Stimulated activated CD8-positive, alpha-beta memory T cell treated with anti-CD3 and anti-CD28 coated beads, Interleukin-15, amount 100 ng/mL, for 48 hours (primary cell): Measurements from ENCODE around the gene SZT2.
"Not testable (repeated sequence)": the region's sequence is repeated elsewhere in the genome, so short reads cannot be mapped to it uniquely, and the experiment has no call there.

Experiments
- DNase-seq, 2 donors: peaks; one replicate each; pipeline ENCODE4 v3.0.0-alpha.2; 2020; ENCODE audit warnings: low read depth in 2 of 2

The SZT2 gene

GRCh38 chr1:43363283-43363934 is 26.3 kb upstream of the SZT2 start:
- no peak for DNase-seq

DNA sequence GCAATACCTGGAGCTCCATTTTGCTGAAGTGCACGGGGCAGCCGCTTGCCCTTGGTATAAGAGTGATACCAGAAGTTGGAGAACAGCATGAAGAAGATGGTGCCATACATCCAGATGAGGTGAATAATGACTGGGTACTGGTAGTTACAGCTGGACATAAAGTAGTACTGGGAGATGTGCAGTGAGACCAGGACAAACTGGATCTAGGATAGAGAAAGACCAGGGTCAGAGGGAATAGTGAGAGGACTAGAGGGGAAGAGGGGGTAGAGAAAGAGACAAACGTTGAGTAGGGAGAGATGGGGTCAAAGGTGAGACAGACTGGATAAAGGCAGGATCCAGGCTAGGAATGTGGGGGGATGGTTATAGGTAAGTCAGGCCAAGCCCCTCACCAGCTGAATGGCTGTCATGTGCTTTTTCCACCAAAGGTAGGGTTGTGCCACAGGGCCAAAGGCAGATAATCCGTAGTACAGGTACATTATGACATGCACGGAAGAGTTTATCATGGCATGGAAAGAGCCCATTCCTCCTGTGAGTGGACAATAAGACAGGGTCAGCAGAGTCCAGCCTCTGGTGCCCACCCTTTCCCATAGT is 25.7 kb upstream of the SZT2 start:
- no peak for DNase-seq

GRCh38 chr1:43365678-43366077 is 24.0 kb upstream of the SZT2 start:
- DNase-seq: no peak

DNA sequence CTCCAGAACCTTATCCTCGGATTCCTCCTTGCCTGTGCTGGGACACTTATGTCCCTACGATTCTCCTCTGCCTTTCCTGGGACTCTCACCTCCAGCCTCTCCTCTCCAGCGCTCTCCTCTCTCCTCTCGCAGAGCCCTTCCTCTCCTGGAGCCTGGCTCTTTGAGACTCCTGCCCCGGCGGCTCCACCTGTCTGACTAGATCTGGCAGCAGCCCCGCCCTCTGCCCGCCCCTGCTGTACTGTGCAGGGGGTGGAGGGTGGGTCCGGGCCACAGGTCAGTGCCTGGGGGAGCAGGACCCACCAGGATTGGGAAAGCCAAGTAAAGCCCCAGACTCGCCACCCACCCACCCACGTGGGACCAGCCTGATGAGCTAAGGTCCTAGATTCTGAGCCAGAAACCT is 23.5 kb upstream of the SZT2 start:
- DNase-seq: no peak

GRCh38 chr1:43366601-43367025 is 23.1 kb upstream of the SZT2 start:
- DNase-seq: no peak

DNA sequence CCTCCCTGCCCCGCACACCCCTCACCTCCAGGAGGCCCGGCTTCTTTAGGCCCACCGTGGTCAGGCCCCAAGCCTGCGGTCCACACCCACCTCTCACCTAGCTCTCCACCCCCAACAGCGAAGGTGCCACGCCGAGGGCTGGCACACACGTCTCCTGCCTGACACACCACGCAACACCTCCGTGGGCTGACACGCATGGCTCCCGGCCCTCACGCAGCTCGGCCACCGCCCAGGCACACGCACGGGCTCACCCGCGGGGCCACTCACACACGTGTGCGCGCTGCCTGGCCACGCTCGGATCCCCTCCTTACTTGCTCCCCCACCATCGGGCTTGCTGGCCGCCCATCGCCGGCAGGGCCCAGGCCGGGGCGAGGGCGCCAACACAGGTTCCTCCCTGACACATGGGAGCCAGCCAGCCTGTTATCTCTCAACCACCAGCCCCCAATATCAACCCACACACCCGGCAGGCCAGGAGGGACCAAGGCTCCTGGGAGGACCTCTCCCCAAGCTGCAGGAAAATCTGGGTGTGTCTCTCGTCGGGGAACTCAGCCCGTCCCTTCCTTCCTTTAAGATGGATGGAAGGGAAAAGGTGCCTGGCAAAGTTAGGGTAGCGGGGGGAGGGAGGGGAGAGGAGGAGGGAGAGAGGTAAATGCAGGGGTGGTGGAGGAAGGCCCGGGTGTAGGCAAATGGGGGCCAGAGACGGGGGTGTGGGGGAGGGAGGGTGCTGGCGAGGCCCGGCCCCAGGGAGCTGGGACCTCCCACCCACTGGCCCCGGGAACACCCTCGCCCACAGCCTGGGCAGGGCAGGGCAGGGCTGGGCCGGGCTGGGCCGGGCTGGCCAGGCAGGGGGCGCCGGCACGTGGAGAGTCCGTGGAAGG is 22.4 kb upstream of the SZT2 start:
- DNase-seq: no peak

DNA sequence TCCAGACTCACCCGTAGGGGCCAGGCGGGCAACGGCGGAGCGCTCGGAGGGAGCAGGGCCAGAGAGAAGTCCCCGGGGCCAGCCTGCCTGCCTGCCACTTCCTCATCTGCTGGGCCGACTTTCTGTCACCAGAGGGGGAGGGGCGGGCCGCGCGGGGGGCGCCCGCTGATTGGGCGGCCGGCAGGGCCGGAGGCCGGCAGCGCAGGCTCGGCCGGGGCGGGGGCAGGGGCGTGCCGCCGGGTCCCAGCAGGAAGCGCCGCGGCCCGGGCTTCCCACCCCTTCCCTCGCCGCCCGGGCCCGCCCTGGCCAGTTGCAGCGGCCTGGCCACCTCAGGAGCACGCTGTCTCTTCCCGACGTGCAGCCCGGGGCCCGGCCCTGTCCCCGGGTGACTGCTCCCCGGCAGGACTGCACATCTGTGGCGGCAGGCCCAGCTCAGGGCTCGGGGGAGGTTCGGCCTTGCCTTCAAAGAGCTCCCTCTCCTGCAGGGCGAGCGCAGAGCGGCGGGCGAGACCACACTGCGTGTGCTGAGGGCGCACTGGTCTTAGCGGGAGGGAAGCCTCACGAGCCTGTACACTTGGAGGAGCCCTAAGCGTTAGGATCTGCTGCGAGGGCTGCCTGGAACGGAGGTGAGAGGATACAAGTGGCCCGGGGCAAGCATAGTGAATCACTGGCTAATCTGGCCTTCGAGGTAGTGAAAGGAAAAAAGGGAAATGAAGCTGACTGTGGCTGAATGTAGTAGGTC is 21.6 kb upstream of the SZT2 start, which contains the start of gene ELOVL1:
ELOVL1 (minus strand) TSS at position 108 of the 742 bp plus-strand sequence. CDS start 2,402 bp downstream, outside the sequence.
- DNase-seq: peak; percentile 89 to 91

- DNase-seq: no peak
These were observed 21.1 kb upstream of the SZT2 start for GRCh38 chr1:43368646-43369020.

DNA sequence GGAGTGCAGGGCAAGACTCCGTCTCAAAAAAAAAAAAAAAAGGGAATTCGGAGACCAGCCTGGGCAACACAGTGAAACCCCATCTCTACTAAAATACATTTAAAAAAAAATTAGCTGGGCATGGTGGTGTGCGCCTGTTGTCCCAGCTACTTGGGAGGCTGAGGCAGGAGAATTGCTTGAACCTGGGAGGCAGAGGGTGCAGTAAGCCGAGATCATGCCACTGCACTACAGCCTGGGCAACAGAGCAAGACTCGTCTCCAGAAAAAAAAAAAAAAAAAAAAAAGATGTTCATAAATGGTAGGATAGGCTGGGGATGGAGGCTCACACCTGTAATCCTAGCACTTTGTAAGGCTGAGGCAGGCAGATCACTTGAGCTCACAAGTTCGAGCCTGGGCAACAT is 19.9 kb upstream of the SZT2 start:
- not testable (repeated sequence) for DNase-seq

GRCh38 chr1:43370564-43370963 is 19.1 kb upstream of the SZT2 start:
- no peak for DNase-seq

GRCh38 chr1:43372172-43372571 is 17.5 kb upstream of the SZT2 start:
- DNase-seq: no peak

GRCh38 chr1:43373066-43373940 is 16.4 kb upstream of the SZT2 start:
- DNase-seq: no peak

DNA sequence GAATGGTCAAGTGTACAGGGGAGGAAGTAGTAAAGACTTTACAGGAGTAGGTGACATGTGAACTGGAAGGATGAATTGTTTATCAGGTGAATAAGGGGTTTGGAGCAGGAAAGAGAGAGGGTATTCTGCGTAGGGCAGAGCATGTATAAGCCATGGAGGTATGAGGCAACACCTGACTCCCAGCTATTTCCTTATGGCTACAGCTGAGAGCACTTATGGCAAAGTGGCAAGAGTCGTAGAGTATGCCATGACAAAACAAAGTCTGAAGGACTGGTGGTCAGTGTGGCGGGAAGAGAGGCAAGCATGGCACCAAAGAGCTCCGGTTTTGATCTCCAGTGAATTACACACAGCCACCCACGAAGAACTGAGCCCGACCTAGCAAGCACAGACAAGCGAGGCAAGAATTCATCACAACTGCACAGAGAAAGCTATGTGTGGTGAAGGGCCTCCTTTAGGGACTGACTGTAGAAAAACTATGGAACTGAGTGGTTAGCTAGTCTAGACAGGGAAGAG is 12.9 kb upstream of the SZT2 start:
- DNase-seq: no peak

DNA sequence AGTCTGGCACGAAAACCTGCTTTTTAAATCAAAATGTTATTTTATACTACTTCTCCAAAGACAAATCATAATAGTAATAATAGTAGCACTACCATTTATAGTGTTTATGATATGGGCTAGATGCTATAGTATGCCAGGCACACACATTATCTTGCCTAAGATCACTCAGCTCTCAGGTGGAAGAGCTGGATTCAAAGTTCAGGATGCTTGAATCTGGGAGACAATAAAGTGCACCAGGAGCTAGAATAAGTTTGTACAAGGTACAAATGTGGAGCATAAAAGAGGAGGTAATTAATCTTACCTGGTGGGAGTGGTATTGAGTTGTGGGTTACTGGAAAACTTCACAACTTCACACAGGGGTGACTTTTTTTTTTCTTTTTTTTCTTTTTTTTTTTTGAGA is 11.9 kb upstream of the SZT2 start:
- no peak for DNase-seq

DNA sequence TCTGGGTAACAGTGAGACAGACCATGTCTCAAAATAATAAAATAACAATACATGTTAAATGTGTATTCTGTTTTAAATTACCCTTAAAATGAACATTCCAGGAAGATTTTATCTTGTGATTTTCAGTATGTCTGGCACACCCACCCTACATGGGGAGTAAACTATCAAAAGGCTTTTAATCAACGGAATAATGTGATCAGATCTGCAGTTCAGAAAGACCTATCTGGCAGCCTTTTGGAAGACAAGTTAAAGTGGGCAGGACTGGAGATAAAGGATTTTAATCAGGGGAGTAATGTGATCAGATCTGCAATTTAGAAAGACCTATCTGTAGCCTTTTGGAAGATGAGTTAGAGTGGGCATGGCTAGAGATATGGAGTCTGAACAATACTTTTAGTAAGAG is 10.2 kb upstream of the SZT2 start:
- DNase-seq: no peak

GRCh38 chr1:43381612-43382011 is 8.1 kb upstream of the SZT2 start:
- DNase-seq: no peak

DNA sequence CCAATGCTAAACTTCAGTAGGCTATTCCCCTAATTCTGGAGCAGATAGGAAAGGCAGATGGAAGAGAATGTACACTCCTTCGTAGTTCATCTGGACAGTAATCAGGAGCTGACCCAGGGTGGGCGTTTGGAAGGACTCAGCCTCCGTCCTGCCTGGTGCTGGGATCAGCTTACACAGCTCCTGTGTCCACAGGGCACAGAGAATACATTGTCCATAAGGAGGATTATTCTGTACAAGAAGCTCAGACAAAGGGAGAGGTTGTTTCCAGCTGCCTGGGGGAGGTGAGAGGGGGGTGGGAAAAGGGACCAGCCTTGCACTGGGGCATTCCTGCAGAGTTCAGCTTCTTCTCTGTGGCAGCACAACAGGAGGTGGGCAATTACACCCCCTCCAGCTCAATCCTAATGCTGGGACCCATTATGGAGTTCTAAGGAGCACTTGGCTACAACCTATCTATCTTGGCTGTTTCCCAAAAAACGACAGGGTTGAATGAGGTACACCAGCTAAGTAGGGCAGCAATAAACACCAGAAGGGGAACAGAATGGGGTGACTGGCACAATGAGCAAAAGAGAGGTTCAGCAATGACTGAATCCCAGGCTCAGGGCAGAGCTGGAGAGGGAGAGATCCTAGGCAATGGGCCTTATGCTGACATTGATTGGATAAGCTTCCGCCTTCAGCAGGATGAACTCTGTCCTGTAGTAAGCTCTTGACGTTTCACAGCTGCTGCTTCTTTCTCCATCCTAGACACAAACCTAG is 7.5 kb upstream of the SZT2 start:
- no peak for DNase-seq

GRCh38 chr1:43383449-43383848 is 6.2 kb upstream of the SZT2 start:
- no peak for DNase-seq

GRCh38 chr1:43386676-43387075 is 3.0 kb upstream of the SZT2 start:
- DNase-seq: no peak

DNA sequence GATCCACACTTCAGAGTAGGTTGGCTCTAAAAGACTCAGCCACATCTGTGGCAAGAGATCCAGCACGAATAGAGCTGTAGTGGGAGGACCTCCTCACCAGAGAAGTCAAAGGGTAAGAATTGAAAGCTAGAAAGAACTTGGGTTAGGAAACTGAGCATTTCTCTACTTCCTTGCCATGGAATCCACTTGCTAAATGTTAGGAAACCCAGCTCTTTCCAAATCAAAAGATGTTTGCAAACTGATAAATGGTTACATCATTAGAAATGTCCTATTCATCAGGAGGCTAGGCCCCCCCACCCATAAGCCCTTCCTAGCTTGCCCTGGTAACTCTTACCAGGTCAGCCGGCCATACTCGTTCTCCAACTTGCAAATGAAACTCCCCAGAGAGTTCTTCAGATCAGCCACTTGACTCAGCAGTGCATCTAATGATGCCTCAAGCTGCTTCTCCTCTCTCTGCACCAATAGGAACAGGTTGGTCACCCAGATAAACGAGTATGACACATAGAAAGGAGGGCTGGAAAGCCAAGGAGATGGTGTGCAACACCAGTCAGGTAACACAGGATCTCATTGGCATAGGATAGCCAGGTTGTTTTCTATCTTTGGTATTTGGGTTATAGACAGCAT is 1.6 kb upstream of the SZT2 start:
- no peak for DNase-seq
